ENCODE data around the gene RGS7. TPM values are rescaled to one million over a fixed set of nuclear protein-coding genes. Genes with fewer than 3 reads are reported as not detected.
"Not testable (repeated sequence)": the region's sequence is repeated elsewhere in the genome, so short reads cannot be mapped to it uniquely, and the experiment has no call there.

The RGS7 gene
- total RNA-seq, 1 experiment from 2014 or later: not detected

GRCh38 chr1:241156231-241156965 is 200.6 kb downstream of the RGS7 start:
- DNase-seq: no peak
- Histone ChIP-seq H3K9ac (ENCODE audit: low read length) (no peak overlapping the region), H4K20me1 (ENCODE audit: insufficient read depth, low read depth, low read length) (no peaks in the 10 kb centered on the region), H3K79me2 (ENCODE audit: low read length) (no peaks in the 10 kb centered on the region), H3K4me2 (ENCODE audit: low read depth, low read length, poor library complexity, severe bottlenecking) (no peak overlapping the region), H3K4me1 (ENCODE audit: low read length) (no peaks in the 10 kb centered on the region), H2AFZ (ENCODE audit: low read length) (no peak overlapping the region), H3K27me3 (ENCODE audit: low read length) (no peaks in the 10 kb centered on the region), H3K9me2 (replicated peaks; ENCODE audit: insufficient read depth, low read length) (0 out of 2 replicates have a peak, but pooled peaks cover 3% of the 10 kb centered on the region), H3K4me3 (ENCODE audit: low read length) (no peak overlapping the region), H3K9me3 (ENCODE audit: low read length) (no peaks in the 10 kb centered on the region), H3K36me3 (ENCODE audit: insufficient read depth, low read length) (no peaks in the 10 kb centered on the region), H3K27ac (ENCODE audit: low read length) (no peak overlapping the region)

- Histone ChIP-seq H4K20me1 (ENCODE audit: insufficient read depth, low read depth, low read length) (no peaks in the 10 kb centered on the region), H2AFZ (ENCODE audit: low read length) (no peak overlapping the region), H3K4me1 (ENCODE audit: low read length) (no peaks in the 10 kb centered on the region), H3K79me2 (ENCODE audit: low read length) (no peaks in the 10 kb centered on the region), H3K9me3 (ENCODE audit: low read length) (no peaks in the 10 kb centered on the region), H3K9me2 (replicated peaks; ENCODE audit: insufficient read depth, low read length) (no peaks in the 10 kb centered on the region), H3K27ac (ENCODE audit: low read length) (no peak overlapping the region), H3K36me3 (ENCODE audit: insufficient read depth, low read length) (no peaks in the 10 kb centered on the region), H3K27me3 (ENCODE audit: low read length) (0 out of 2 replicates have a peak, but pooled peaks cover 3% of the 10 kb centered on the region), H3K9ac (ENCODE audit: low read length) (no peak overlapping the region), H3K4me2 (ENCODE audit: low read depth, low read length, poor library complexity, severe bottlenecking) (no peak overlapping the region), H3K4me3 (ENCODE audit: low read length) (no peak overlapping the region)
- DNase-seq: no peak
Observed at GRCh38 chr1:241145881-241146280, 211.1 kb downstream of the RGS7 start.

DNA sequence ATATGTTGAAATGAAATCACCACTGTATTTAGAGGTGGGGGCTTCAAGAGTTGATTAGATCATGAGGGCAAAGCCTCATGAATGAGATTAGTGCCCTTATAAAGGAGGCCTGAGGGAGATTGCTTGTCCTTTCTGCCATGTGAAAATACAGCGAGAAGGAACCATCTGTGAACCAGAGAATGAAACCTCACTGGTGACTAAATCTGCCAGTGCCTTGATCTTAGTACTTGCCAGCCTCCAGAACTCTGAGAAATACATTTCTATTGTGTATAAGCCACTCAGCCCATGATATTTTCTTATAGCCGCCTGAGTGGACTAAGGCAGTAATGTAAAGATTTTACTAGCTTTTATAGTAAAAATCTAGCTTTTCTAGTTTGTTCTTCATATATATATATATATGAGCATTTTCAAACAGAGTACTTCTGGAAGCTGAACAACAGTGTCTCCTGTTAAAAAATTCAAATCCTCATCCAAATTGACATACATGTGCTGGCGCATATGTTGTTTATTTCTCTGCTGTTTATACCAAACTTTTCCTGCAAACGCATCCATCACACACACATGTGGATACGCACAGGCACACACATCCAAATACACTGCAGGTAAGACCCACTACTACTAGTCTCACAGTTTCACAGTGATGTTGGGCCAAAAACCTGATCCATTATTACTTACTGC is 213.1 kb downstream of the RGS7 start:
- Histone ChIP-seq H3K9ac (ENCODE audit: low read length) (no peak overlapping the region), H3K27ac (ENCODE audit: low read length) (no peak overlapping the region), H3K9me2 (replicated peaks; ENCODE audit: insufficient read depth, low read length) (no peaks in the 10 kb centered on the region), H3K4me1 (ENCODE audit: low read length) (no peaks in the 10 kb centered on the region), H2AFZ (ENCODE audit: low read length) (no peak overlapping the region), H3K36me3 (ENCODE audit: insufficient read depth, low read length) (no peaks in the 10 kb centered on the region), H3K4me3 (ENCODE audit: low read length) (no peak overlapping the region), H4K20me1 (ENCODE audit: insufficient read depth, low read depth, low read length) (no peaks in the 10 kb centered on the region), H3K9me3 (ENCODE audit: low read length) (no peaks in the 10 kb centered on the region), H3K27me3 (ENCODE audit: low read length) (0 out of 2 replicates have a peak, but pooled peaks cover 3% of the 10 kb centered on the region), H3K79me2 (ENCODE audit: low read length) (no peaks in the 10 kb centered on the region), H3K4me2 (ENCODE audit: low read depth, low read length, poor library complexity, severe bottlenecking) (no peak overlapping the region)
- no peak for DNase-seq

DNA sequence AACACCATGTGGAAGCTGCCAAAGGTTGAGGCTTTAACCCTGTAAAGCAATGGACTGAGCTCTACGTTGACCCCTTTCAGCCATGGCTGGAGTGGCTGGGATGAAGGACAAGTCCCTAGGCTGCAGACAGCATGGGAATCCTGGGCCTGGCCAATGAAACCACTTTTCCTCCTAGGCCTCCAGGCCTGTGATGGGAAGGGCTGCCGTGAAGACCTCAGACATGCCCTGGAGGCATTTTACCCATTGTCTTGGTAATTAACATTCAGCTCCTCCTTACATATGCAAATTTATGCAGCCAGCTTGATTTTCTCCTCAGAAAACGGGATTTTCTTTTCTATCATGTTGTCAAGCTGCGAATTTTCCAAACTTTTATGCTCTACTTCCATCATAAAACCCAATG is 214.5 kb downstream of the RGS7 start:
- no peaks in the 10 kb centered on the region for H3K79me2 ChIP-seq (ENCODE audit: low read length)
- H3K4me3 ChIP-seq (ENCODE audit: low read length): no peak overlapping the region
- H3K4me1 ChIP-seq (ENCODE audit: low read length): no peaks in the 10 kb centered on the region
- no peak for DNase-seq
- no peak overlapping the region for H2AFZ ChIP-seq (ENCODE audit: low read length)
- no peaks in the 10 kb centered on the region for H3K36me3 ChIP-seq (ENCODE audit: insufficient read depth, low read length)
- no peak overlapping the region for H3K4me2 ChIP-seq (ENCODE audit: low read depth, low read length, poor library complexity, severe bottlenecking)
- no peak overlapping the region for H3K9ac ChIP-seq (ENCODE audit: low read length)
- no peak overlapping the region for H3K27ac ChIP-seq (ENCODE audit: low read length)
- H4K20me1 ChIP-seq (ENCODE audit: insufficient read depth, low read depth, low read length): no peaks in the 10 kb centered on the region
- 0 out of 2 replicates have a peak, but pooled peaks cover 3% of the 10 kb centered on the region for H3K27me3 ChIP-seq (ENCODE audit: low read length)
- no peaks in the 10 kb centered on the region for H3K9me3 ChIP-seq (ENCODE audit: low read length)
- no peaks in the 10 kb centered on the region for H3K9me2 ChIP-seq (replicated peaks; ENCODE audit: insufficient read depth, low read length)

GRCh38 chr1:241141646-241142045 is 215.4 kb downstream of the RGS7 start:
- H3K27ac ChIP-seq (ENCODE audit: low read length); H3K9me3 ChIP-seq (ENCODE audit: low read length); H3K9me2 ChIP-seq (replicated peaks; ENCODE audit: insufficient read depth, low read length); H3K4me3 ChIP-seq (ENCODE audit: low read length); H3K36me3 ChIP-seq (ENCODE audit: insufficient read depth, low read length); H3K27me3 ChIP-seq (ENCODE audit: low read length); H3K9ac ChIP-seq (ENCODE audit: low read length); H3K4me1 ChIP-seq (ENCODE audit: low read length); DNase-seq; H3K79me2 ChIP-seq (ENCODE audit: low read length); H3K4me2 ChIP-seq (ENCODE audit: low read depth, low read length, poor library complexity, severe bottlenecking); H2AFZ ChIP-seq (ENCODE audit: low read length); H4K20me1 ChIP-seq (ENCODE audit: insufficient read depth, low read depth, low read length): not testable (repeated sequence)

GRCh38 chr1:241140670-241141069 is 216.3 kb downstream of the RGS7 start:
- Histone ChIP-seq H3K9me2 (replicated peaks; ENCODE audit: insufficient read depth, low read length) (no peaks in the 10 kb centered on the region), H3K9me3 (ENCODE audit: low read length) (no peaks in the 10 kb centered on the region), H3K27me3 (ENCODE audit: low read length) (no peaks in the 10 kb centered on the region)

DNA sequence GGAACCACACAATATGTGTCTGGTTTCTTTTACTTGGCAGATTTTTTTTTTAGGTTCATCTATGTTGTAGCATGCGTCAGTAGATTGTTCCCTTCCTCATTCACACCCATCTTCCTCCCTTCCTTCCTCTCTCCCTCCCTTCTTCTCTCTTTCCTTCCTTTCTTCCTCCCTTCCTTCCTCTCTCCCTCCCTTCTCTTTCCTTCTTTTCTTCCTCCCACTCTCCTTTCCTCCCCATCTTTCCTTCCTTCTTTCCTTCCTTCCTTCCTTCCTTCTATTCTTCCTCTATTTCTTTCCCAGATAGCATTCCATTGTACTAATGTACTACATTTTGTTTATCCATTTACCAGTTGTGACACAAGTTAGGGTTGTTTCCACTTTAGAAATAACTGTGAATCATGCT is 218.0 kb downstream of the RGS7 start:
- H3K27ac ChIP-seq (ENCODE audit: low read length): no peak overlapping the region
- H3K9me3 ChIP-seq (ENCODE audit: low read length): no peaks in the 10 kb centered on the region
- H3K4me2 ChIP-seq (ENCODE audit: low read depth, low read length, poor library complexity, severe bottlenecking): no peak overlapping the region
- H4K20me1 ChIP-seq (ENCODE audit: insufficient read depth, low read depth, low read length): no peaks in the 10 kb centered on the region
- DNase-seq: no peak
- no peaks in the 10 kb centered on the region for H3K36me3 ChIP-seq (ENCODE audit: insufficient read depth, low read length)
- no peaks in the 10 kb centered on the region for H3K27me3 ChIP-seq (ENCODE audit: low read length)
- H3K9me2 ChIP-seq (replicated peaks; ENCODE audit: insufficient read depth, low read length): no peaks in the 10 kb centered on the region
- H3K9ac ChIP-seq (ENCODE audit: low read length): no peak overlapping the region
- no peak overlapping the region for H2AFZ ChIP-seq (ENCODE audit: low read length)
- H3K79me2 ChIP-seq (ENCODE audit: low read length): no peaks in the 10 kb centered on the region
- H3K4me1 ChIP-seq (ENCODE audit: low read length): no peaks in the 10 kb centered on the region
- H3K4me3 ChIP-seq (ENCODE audit: low read length): no peak overlapping the region

More at GRCh38 chr1:241140670-241141069, 216.3 kb downstream of the RGS7 start:
- H3K4me1 ChIP-seq (ENCODE audit: low read length): no peaks in the 10 kb centered on the region
- no peaks in the 10 kb centered on the region for H3K79me2 ChIP-seq (ENCODE audit: low read length)
- H2AFZ ChIP-seq (ENCODE audit: low read length): no peak overlapping the region
- no peak overlapping the region for H3K27ac ChIP-seq (ENCODE audit: low read length)
- no peaks in the 10 kb centered on the region for H4K20me1 ChIP-seq (ENCODE audit: insufficient read depth, low read depth, low read length)
- no peak for DNase-seq
- H3K4me2 ChIP-seq (ENCODE audit: low read depth, low read length, poor library complexity, severe bottlenecking): no peak overlapping the region
- H3K9ac ChIP-seq (ENCODE audit: low read length): no peak overlapping the region
- H3K36me3 ChIP-seq (ENCODE audit: insufficient read depth, low read length): no peaks in the 10 kb centered on the region
- no peak overlapping the region for H3K4me3 ChIP-seq (ENCODE audit: low read length)

GRCh38 chr1:241138248-241138647 is 218.8 kb downstream of the RGS7 start:
- H3K4me1 ChIP-seq (ENCODE audit: low read length): no peaks in the 10 kb centered on the region
- no peak overlapping the region for H2AFZ ChIP-seq (ENCODE audit: low read length)
- no peak overlapping the region for H3K4me2 ChIP-seq (ENCODE audit: low read depth, low read length, poor library complexity, severe bottlenecking)
- no peaks in the 10 kb centered on the region for H3K79me2 ChIP-seq (ENCODE audit: low read length)
- no peaks in the 10 kb centered on the region for H3K27me3 ChIP-seq (ENCODE audit: low read length)
- no peak for DNase-seq
- no peaks in the 10 kb centered on the region for H4K20me1 ChIP-seq (ENCODE audit: insufficient read depth, low read depth, low read length)
- no peak overlapping the region for H3K4me3 ChIP-seq (ENCODE audit: low read length)
- H3K9me2 ChIP-seq (replicated peaks; ENCODE audit: insufficient read depth, low read length): no peaks in the 10 kb centered on the region
- H3K27ac ChIP-seq (ENCODE audit: low read length): no peak overlapping the region
- H3K36me3 ChIP-seq (ENCODE audit: insufficient read depth, low read length): no peaks in the 10 kb centered on the region
- no peaks in the 10 kb centered on the region for H3K9me3 ChIP-seq (ENCODE audit: low read length)
- H3K9ac ChIP-seq (ENCODE audit: low read length): no peak overlapping the region
